H1 (cell line): ENCODE measurements around the gene FAHD1. TPM values are rescaled to one million over a fixed set of nuclear protein-coding genes. Genes with fewer than 3 reads are reported as not detected.

ENCODE experiments used
- CTCF ChIA-PET: fragments of 300-600 bp; sonication (Branson Sonifier 250); formaldehyde crosslinking; loops from one replicate; lab custom pipeline; 2021; ENCODE audit not compliant: partially characterized antibody; lab: Charles Lee
- POLR2A ChIA-PET: fragments of 300-600 bp; sonication (Branson Sonifier 250); formaldehyde crosslinking; loops from one replicate; lab custom pipeline; 2021; ENCODE audit warnings: inconsistent platforms; ENCODE audit not compliant: partially characterized antibody; lab: Charles Lee
- DNase-seq, 2 experiments: peaks; one replicate each; pipeline versions ENCODE4 v3.0.0 to v3.0.0-alpha.2; 2010 to 2022; ENCODE audit warnings: low spot score in 2 of 2, low read depth in 1 of 2, mixed read lengths in 1 of 2
- FAIRE-seq: peaks from 2 replicates; lab custom pipeline; 2011; peaks lifted over from hg19 to GRCh38; lab: Jason Lieb, UNC
- H2AFZ ChIP-seq: 2 replicates; pipeline ENCODE4 v1.8.1; 2012; ENCODE audit warnings: low read length, inconsistent platforms
- H2AK5ac ChIP-seq: 2 replicates; pipeline ENCODE4 v1.6.1; 2013; ENCODE audit warnings: low read depth, low read length
- H2BK120ac ChIP-seq: replicated peaks from 2 replicates; pipeline ENCODE3; 2013; ENCODE audit warnings: low read depth, low read length, inconsistent platforms
- H2BK12ac ChIP-seq: 2 replicates; pipeline ENCODE4 v1.6.1; 2013; ENCODE audit warnings: low read depth, low read length
- H2BK15ac ChIP-seq: 2 replicates; pipeline ENCODE4 v1.6.1; 2013; ENCODE audit warnings: low read length
- H2BK20ac ChIP-seq: 2 replicates; pipeline ENCODE4 v1.6.1; 2013; ENCODE audit warnings: low read length
- H2BK5ac ChIP-seq: 2 replicates; pipeline ENCODE4 v1.6.1; 2013; ENCODE audit warnings: low read depth, low read length
- H3K14ac ChIP-seq: 2 replicates; pipeline ENCODE4 v1.6.1; 2013; ENCODE audit warnings: inconsistent platforms; ENCODE audit not compliant: insufficient read length
- H3K18ac ChIP-seq: 2 replicates; pipeline ENCODE4 v1.6.1; 2013; ENCODE audit warnings: low read length; ENCODE audit errors: extremely low read depth
- H3K23ac ChIP-seq: 2 replicates; pipeline ENCODE4 v1.6.1; 2013; ENCODE audit warnings: inconsistent platforms; ENCODE audit not compliant: insufficient read length
- H3K23me2 ChIP-seq: 2 replicates; pipeline ENCODE4 v1.6.1; 2013; ENCODE audit warnings: low read depth, low read length
- H3K27ac ChIP-seq: 2 replicates; pipeline ENCODE4 v1.6.1; 2011; ENCODE audit warnings: low read depth, low read length, inconsistent platforms
- H3K27me3 ChIP-seq, 4 experiments: replicated peaks in 1 of 4; 1 replicate in 1 of 4; 2 replicates in 3 of 4; pipeline versions ENCODE4 v1.6.1 to v1.8.1; 2011 to 2013; ENCODE audit warnings: low read length in 3 of 4, mild to moderate bottlenecking in 3 of 4, inconsistent platforms in 2 of 4, mixed read lengths in 2 of 4, moderate library complexity in 1 of 4; ENCODE audit not compliant: control insufficient read depth in 3 of 4, insufficient read depth in 3 of 4; ENCODE audit errors: extremely low read depth in 1 of 4
- H3K36me3 ChIP-seq, 4 experiments: 2 replicates each; pipeline versions ENCODE4 v1.6.1 to v1.8.1; 2011 to 2013; ENCODE audit warnings: mild to moderate bottlenecking in 4 of 4, low read length in 3 of 4, moderate library complexity in 2 of 4, control low read depth in 1 of 4, inconsistent platforms in 1 of 4; ENCODE audit not compliant: insufficient read depth in 4 of 4, control insufficient read depth in 2 of 4
- H3K4ac ChIP-seq: replicated peaks from 2 replicates; pipeline ENCODE3; 2013; ENCODE audit warnings: low read length, low read depth, mixed read lengths, inconsistent platforms; ENCODE audit not compliant: insufficient read length
- H3K4me1 ChIP-seq, 4 experiments: replicated peaks in 1 of 4; 1 replicate in 1 of 4; 2 replicates in 3 of 4; pipeline versions ENCODE4 v1.6.1 to v1.8.1; 2011 to 2013; ENCODE audit warnings: low read length in 3 of 4, inconsistent platforms in 2 of 4, mixed read lengths in 1 of 4; ENCODE audit not compliant: insufficient read depth in 4 of 4, control insufficient read depth in 3 of 4
- H3K4me2 ChIP-seq, 2 experiments: 2 replicates each; pipeline versions ENCODE4 v1.6.1 to v1.8.1; 2011 to 2013; ENCODE audit warnings: low read depth in 2 of 2, low read length in 2 of 2, control low read depth in 1 of 2, inconsistent platforms in 1 of 2, mild to moderate bottlenecking in 1 of 2; ENCODE audit not compliant: insufficient read depth in 1 of 2
- H3K4me3 ChIP-seq, 4 experiments: fragments of 200-600, 300-600 bp in 1 of 4; sonication (generic), shearing (Covaris generic), sonication (Bioruptor Twin) in 1 of 4; 2 replicates each; pipeline versions ENCODE4 v1.5.1 to v1.8.1; 2011 to 2016; ENCODE audit warnings: low read length in 4 of 4, low read depth in 3 of 4, control low read depth in 2 of 4, inconsistent platforms in 2 of 4, mild to moderate bottlenecking in 2 of 4, mixed read lengths in 1 of 4, moderate library complexity in 1 of 4; ENCODE audit not compliant: insufficient read depth in 2 of 4; ENCODE audit errors: extremely low read depth in 1 of 4
- H3K56ac ChIP-seq: replicated peaks from 2 replicates; pipeline ENCODE3; 2013; ENCODE audit warnings: low read depth, mild to moderate bottlenecking, mixed read lengths, low read length, inconsistent platforms; ENCODE audit not compliant: insufficient read length
- H3K79me1 ChIP-seq: 2 replicates; pipeline ENCODE4 v1.6.1; 2013; ENCODE audit warnings: low read depth, low read length, control low read depth
- H3K79me2 ChIP-seq, 2 experiments: 2 replicates each; pipeline versions ENCODE4 v1.6.1 to v1.8.1; 2012 to 2013; ENCODE audit warnings: low read length in 2 of 2, mild to moderate bottlenecking in 2 of 2, inconsistent platforms in 1 of 2; ENCODE audit not compliant: insufficient read depth in 2 of 2, control insufficient read depth in 1 of 2
- H3K9ac ChIP-seq, 4 experiments: replicated peaks in 1 of 4; 1 replicate in 1 of 4; 2 replicates in 3 of 4; pipeline versions ENCODE4 v1.6.1 to v1.8.1; 2011 to 2013; ENCODE audit warnings: low read depth in 3 of 4, low read length in 3 of 4, control low read depth in 2 of 4, mild to moderate bottlenecking in 2 of 4, moderate library complexity in 2 of 4, inconsistent platforms in 1 of 4; ENCODE audit errors: extremely low read depth in 1 of 4
- H3K9me3 ChIP-seq, 2 experiments: 2 replicates each; pipeline versions ENCODE4 v1.6.1 to v1.8.1; 2012 to 2013; ENCODE audit warnings: mild to moderate bottlenecking in 2 of 2, moderate library complexity in 2 of 2, control low read depth in 1 of 2, inconsistent platforms in 1 of 2, low read depth in 1 of 2, low read length in 1 of 2, mixed read lengths in 1 of 2; ENCODE audit not compliant: insufficient read depth in 2 of 2
- H4K20me1 ChIP-seq, 2 experiments: replicated peaks in 1 of 2; 2 replicates each; pipeline versions ENCODE3 to v1.8.1; 2011 to 2013; ENCODE audit warnings: inconsistent platforms in 2 of 2, low read length in 2 of 2, mild to moderate bottlenecking in 1 of 2; ENCODE audit not compliant: insufficient read depth in 2 of 2, control insufficient read depth in 1 of 2
- H4K5ac ChIP-seq: 2 replicates; pipeline ENCODE4 v1.6.1; 2013; ENCODE audit warnings: low read length, low read depth, mixed read lengths, inconsistent platforms; ENCODE audit not compliant: insufficient read length
- H4K8ac ChIP-seq: 2 replicates; pipeline ENCODE4 v1.8.0; 2013; ENCODE audit warnings: mild to moderate bottlenecking, moderate library complexity, low read length, inconsistent platforms; ENCODE audit not compliant: insufficient read depth; ENCODE audit errors: extremely low read depth
- H4K91ac ChIP-seq: replicated peaks from 2 replicates; pipeline ENCODE3; 2013; ENCODE audit warnings: low read length, mixed read lengths, inconsistent platforms; ENCODE audit not compliant: insufficient read length
- BCL11A ChIP-seq, 2 experiments: IDR thresholded peaks; one replicate each; pipeline ENCODE4 v1.6.1; 2011; ENCODE audit warnings: low read depth in 2 of 2, low read length in 2 of 2, mild to moderate bottlenecking in 2 of 2
- CTBP2 ChIP-seq: IDR thresholded peaks from 2 replicates; pipeline ENCODE4 v1.7.0; 2011; ENCODE audit warnings: borderline replicate concordance, mild to moderate bottlenecking, moderate library complexity, mixed read lengths, low read length; ENCODE audit not compliant: insufficient read depth, insufficient read length
- CTCF ChIP-seq, 3 experiments: IDR thresholded peaks; 1 replicate in 2 of 3; 2 replicates in 1 of 3; pipeline versions ENCODE4 v1.5.1 to v1.6.1; 2011; ENCODE audit warnings: low read length in 3 of 3, mild to moderate bottlenecking in 3 of 3, inconsistent platforms in 2 of 3, low read depth in 1 of 3, moderate library complexity in 1 of 3; ENCODE audit not compliant: insufficient read depth in 1 of 3; ENCODE audit errors: control extremely low read depth in 1 of 3
- HDAC6 ChIP-seq: IDR thresholded peaks from one replicate; pipeline ENCODE4 v1.7.1; 2012; ENCODE audit warnings: low read depth, mild to moderate bottlenecking, inconsistent platforms, low read length, moderate library complexity
- JUN ChIP-seq: IDR thresholded peaks from 2 replicates; pipeline ENCODE4 v1.6.1; 2011; ENCODE audit warnings: low read depth, mild to moderate bottlenecking, improper control_type of control experiment, low read length
- POU5F1 ChIP-seq: IDR thresholded peaks from 2 replicates; pipeline ENCODE4 v1.6.1; 2011; ENCODE audit warnings: low read depth, mild to moderate bottlenecking, low read length, moderate library complexity
- RNF2 ChIP-seq: fragments of 200-900, 300-1000 bp; sonication (generic); IDR thresholded peaks from 2 replicates; pipeline ENCODE4 v1.7.1; 2016; ENCODE audit warnings: borderline replicate concordance, low read depth, mild to moderate bottlenecking, antibody characterized with exemption, low read length; ENCODE audit not compliant: poor library complexity, severe bottlenecking; ENCODE audit errors: missing control alignments
- SIRT6 ChIP-seq: IDR thresholded peaks from one replicate; pipeline ENCODE4 v1.7.1; 2012; ENCODE audit warnings: low read length, inconsistent platforms
- SIX5 ChIP-seq: IDR thresholded peaks from 2 replicates; pipeline ENCODE4 v1.6.1; 2011; ENCODE audit warnings: mild to moderate bottlenecking, low read depth, low read length
- TAF7 ChIP-seq: optimal IDR thresholded peaks from 2 replicates; pipeline ENCODE3; 2011; ENCODE audit warnings: low read depth, mild to moderate bottlenecking, inconsistent platforms, low read length, moderate library complexity, borderline replicate concordance
- WGBS, 2 experiments: shearing (Covaris generic) in 1 of 2; methylation state at CpG; one replicate each; pipeline versions ENCODE4 v1.1.6 to v1.1.7; 2013 to 2015; ENCODE audit warnings: low lambda C conversion rate in 2 of 2, mixed read lengths in 2 of 2, inconsistent platforms in 1 of 2, low coverage in 1 of 2, missing lambda C conversion rate in 1 of 2; ENCODE audit not compliant: insufficient replicate concordance in 2 of 2, insufficient coverage in 1 of 2, insufficient read length in 1 of 2; ENCODE audit errors: extremely low coverage in 1 of 2, missing lambda C conversion rate in 1 of 2; 5-methylcytosine and 5-hydroxymethylcytosine counted together
- polyA plus RNA-seq, 7 experiments: library from polyadenylated mRNA; depleted of rRNA in 3 of 7; stranded (reverse) in 5 of 7; unstranded in 2 of 7; fragments of >200 nt in 5 of 7; fragments of 200-250 nt in 2 of 7; gene quantifications; 1 replicate in 5 of 7; 2 replicates in 1 of 7; 4 replicates in 1 of 7; pipeline versions ENCODE4 v1.2.1 to v1.2.3, GENCODE V29; 2011 to 2013; ENCODE audit warnings: missing spikeins in 2 of 7, mixed read lengths in 2 of 7
- total RNA-seq: library from RNA; stranded (reverse); fragmentation: NEBNext Ultra II Directional; extraction: Animal tissue kit (Norgen Biotek cat#: 25700); gene quantifications from 2 replicates; pipeline ENCODE4 v1.2.1, GENCODE V29; 2021
- TF ChIP-seq, protein P1 (sequence below): IDR thresholded peaks from 2 replicates; pipeline ENCODE4 v1.6.1; 2012; ENCODE audit warnings: inconsistent platforms

Gene FAHD1
- total and polyA plus RNA-seq, 2 of the 8 experiments (the other 6 are each of a cell fraction or from before 2014, with no cell fraction given), result 20.4 to 31.9 TPM

- Histone ChIP-seq H3K56ac (no peak overlapping the region), H4K91ac (no peak overlapping the region), H3K9ac (no peak overlapping the region; a peak in 1 of 7 replicates), H3K9me3 (no peaks in the 10 kb centered on the region), H3K18ac (no peak overlapping the region), H2BK5ac (no peak overlapping the region), H3K4ac (no peak overlapping the region), H2BK20ac (no peak overlapping the region), H3K79me2 (no peaks in the 10 kb centered on the region), H4K20me1 (no peaks in the 10 kb centered on the region), H2BK15ac (no peak overlapping the region), H4K5ac (no peak overlapping the region), H3K14ac (no peak overlapping the region), H2AK5ac (no peak overlapping the region), H3K79me1 (no peaks in the 10 kb centered on the region), H3K4me3 (no peak overlapping the region), H4K8ac (no peak overlapping the region), H3K4me1 (no peaks in the 10 kb centered on the region), H3K23ac (no peak overlapping the region), H3K27ac (no peak overlapping the region), H3K4me2 (no peak overlapping the region), H2AFZ (no peak overlapping the region), H2BK120ac (no peak overlapping the region), H3K27me3 (peaks cover 0 to 4% (median under 1%) of the 10 kb centered on the region in 4 experiments; a peak in 3 of 7 replicates), H3K36me3 (no peaks in the 10 kb centered on the region), H3K23me2 (no peaks in the 10 kb centered on the region), H2BK12ac (no peak overlapping the region)
- CTCF ChIA-PET, result interaction anchor here (0.7 kb wide), 1 partner anchor 1115 kb away, joined by 3 read pairs; no protein-coding TSS in a partner anchor
- FAIRE-seq (no peak), DNase-seq (peak in 1 of 2 experiments; percentile 33)
- POLR2A ChIA-PET, result no interaction called here
- WGBS, 2 experiments, result 92% methylated on average over 7 of the region's 7 CpGs; no CpG with 5 or more reads in 1 of the 2 experiments
- no peak for TF ChIP-seq CTCF (IDR thresholded peaks at IDR 0.05; ENCODE audit: control extremely low read depth in 1 of 3, insufficient read depth in 1 of 3, low read depth in 1 of 3, low read length in 3 of 3)
- no peak for TF ChIP-seq SIX5
- TF ChIP-seq RNF2, result no peak
- TF ChIP-seq POU5F1, result no peak
- no peak for TF ChIP-seq HDAC6
- TF ChIP-seq BCL11A (IDR thresholded peaks at IDR 0.05; ENCODE audit: low read depth in 2 of 2, low read length in 2 of 2), result no peak
- no peak for TF ChIP-seq JUN
- TF ChIP-seq SIRT6, result no peak
- no peak for TF ChIP-seq CTBP2
- no peak for TF ChIP-seq TAF7
- TF ChIP-seq, protein P1, sequence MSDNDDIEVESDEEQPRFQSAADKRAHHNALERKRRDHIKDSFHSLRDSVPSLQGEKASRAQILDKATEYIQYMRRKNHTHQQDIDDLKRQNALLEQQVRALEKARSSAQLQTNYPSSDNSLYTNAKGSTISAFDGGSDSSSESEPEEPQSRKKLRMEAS, result no peak
Measured at GRCh38 chr16:1850981-1851380, 24.0 kb downstream of the FAHD1 start.
